ENCODE measurements around the gene CD55. TPM values are rescaled to one million over a fixed set of nuclear protein-coding genes. Genes with fewer than 3 reads are reported as not detected.
A peak's percentile ranks its signal among the peaks of the same experiment; 100 is the strongest.

CD55 gene
- total and polyA plus RNA-seq, 2 experiments from 2014 or later = 16.7 to 18.5 TPM

DNA sequence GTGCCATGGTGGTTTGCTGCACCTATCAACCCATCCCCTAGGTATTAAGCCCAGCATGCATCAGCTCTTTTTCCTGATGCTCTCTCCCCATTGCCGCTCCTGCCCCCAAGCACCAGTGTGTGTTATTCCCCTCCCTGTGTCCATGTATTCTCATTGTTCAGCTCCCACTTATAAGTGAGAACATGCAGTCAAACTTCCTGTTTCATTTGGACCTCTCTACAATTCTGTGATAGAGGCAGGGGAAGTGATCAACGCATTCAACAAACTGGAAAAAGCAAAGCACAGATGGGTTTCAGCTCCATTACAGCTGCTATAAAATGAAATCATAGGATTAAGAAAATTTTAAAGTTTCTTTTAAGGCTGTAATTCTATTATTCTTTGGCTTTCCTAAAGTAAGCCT, 23.3 kb upstream of the CD55 start:
- Mint-ChIP-seq H3K4me1 (peaks cover 18% of the 10 kb centered on the region), H3K27me3 (ENCODE audit: insufficient read depth, low read depth, poor library complexity) (peaks cover 2% of the 10 kb centered on the region), H3K9me3 (peaks cover 5% of the 10 kb centered on the region; the same call in 2 of the 3 replicates), H3K4me3 (no peak overlapping the region), H3K27ac (0 out of 2 replicates have a peak overlapping the region, but pooled peaks have one; percentile 26), H3K36me3 (ENCODE audit: low read depth) (peaks cover 8% of the 10 kb centered on the region; the same call in 2 of the 3 replicates)
- Histone ChIP-seq H4K20me1 (replicated peaks; ENCODE audit: insufficient read depth) (no peaks in the 10 kb centered on the region), H3K27ac (ENCODE audit: low read depth) (no peak overlapping the region), H3K36me3 (ENCODE audit: insufficient read depth) (no peaks in the 10 kb centered on the region), H3K9me2 (ENCODE audit: insufficient read depth) (no peaks in the 10 kb centered on the region), H3K27me3 (ENCODE audit: insufficient read depth) (no peaks in the 10 kb centered on the region), H2AFZ (peak overlapping the region; percentile 35; the same call in 1 of the 2 replicates), H3K4me2 (no peak overlapping the region), H3K79me2 (replicated peaks; ENCODE audit: insufficient read depth) (no peaks in the 10 kb centered on the region), H3K4me1 (ENCODE audit: insufficient read depth) (peaks cover 18% of the 10 kb centered on the region), H3F3A (replicated peaks; ENCODE audit: low read depth) (no peaks in the 10 kb centered on the region), H3K4me3 (no peak overlapping the region)
- TF ChIP-seq EZH2 (IDR thresholded peaks at IDR 0.05; ENCODE audit: low read depth, unreplicated experiment) (no peak), ZNF114 (CRISPR knock-in tag; IDR thresholded peaks at IDR 0.05) (no peak), JUNB (IDR thresholded peaks at IDR 0.05; ENCODE audit: unreplicated experiment) (no peak), STAT1 (IDR thresholded peaks at IDR 0.05; ENCODE audit: unreplicated experiment) (no peak), EZH2phosphoT487 (IDR thresholded peaks at IDR 0.05; ENCODE audit: unreplicated experiment) (no peak), ZNF462 (CRISPR knock-in tag; IDR thresholded peaks at IDR 0.05) (no peak)
- ATAC-seq = no peak
- DNase-seq (ENCODE audit: low spot score) = no peak

Data from GM23338 (cell line).